GM12874 (cell line): ENCODE data around the gene ZNF593OS.

Source experiments
- CTCF ChIP-seq: IDR thresholded peaks from 2 replicates; pipeline ENCODE4 v1.5.1; 2011; ENCODE audit warnings: low read depth, mild to moderate bottlenecking, control low read depth, low read length, moderate library complexity; ENCODE audit not compliant: insufficient read depth

The ZNF593OS gene

DNA sequence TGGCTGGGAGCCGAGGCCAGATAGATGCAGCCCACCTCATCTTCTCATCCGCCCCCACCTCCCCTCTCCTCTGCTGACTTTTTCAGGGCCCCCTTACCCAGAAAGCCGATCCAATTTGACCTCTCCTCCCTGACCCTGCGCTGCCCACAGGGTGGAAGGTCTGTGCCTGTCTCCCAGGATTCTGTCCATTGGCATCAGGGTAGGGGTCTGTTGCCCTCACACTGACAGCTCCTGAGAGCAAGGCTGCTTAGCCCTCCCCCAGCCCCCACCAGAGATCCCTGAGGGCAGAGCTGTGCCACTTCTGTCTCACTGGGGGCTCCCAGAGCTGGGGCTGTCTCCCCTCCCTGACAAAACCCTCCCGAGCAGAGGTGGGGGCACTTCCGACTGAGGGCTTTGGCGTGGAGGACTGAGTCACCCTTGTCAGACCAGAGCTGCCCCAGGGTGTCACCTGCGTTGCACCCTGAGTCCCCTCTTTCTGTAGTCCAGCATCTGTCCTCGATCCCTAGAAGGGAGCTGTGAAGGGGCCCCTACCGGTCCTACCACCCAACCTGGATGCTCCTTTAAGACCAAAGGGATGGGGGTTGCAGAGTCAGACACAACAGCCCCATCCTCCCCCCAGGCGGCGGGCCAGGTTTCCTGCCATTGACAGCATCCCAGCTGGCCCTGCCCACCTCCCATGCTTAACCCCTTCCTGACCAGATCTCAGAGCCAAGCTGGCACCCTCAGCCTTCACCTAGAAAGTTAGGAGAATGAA is 15.2 kb downstream of the ZNF593OS start:
- no peak for TF ChIP-seq CTCF

DNA sequence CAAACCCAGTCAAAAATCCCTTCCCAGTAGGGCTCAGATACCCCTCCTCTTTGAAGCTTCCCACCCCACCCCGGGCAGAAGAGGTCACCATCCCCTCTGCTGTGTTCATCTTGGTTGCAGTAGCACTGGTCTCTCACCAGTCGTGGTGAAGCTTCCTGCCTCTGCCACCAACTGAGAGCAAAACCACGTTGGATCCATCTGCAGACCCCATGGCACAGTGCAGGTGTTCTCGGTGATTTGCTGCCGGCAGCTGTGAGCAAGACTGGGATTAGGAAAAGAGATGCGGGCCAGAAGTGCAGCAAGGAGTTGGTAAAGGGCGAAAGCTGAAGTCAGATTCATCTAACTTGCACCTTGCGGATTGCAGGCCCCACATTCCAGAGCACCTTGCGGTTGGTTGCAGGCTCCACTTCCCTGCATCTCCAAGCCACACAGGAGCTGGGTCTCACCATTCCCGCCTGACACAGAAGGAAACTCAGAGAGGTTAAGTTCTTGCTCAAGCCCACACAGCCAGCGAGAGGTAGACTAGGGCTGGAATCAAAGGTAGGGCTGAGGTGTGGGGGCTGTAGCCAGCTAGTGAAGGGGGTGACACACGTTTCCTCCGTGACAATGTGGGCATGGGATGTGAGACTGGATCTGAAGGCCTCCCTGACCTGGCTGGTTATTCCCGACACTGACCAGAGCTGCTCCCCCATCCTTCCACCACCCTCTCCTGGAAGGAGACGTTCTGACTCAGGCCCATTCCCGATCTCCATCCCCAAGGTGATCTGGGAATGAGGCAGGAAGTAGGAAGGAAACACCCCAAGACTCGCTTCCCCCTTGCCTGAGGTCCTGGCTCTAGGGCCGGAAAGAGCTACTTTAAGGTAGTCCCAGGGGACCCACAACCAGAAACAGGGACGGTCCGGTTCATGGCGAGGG is 16.0 kb downstream of the ZNF593OS start:
- no peak for TF ChIP-seq CTCF

- TF ChIP-seq CTCF, result no peak
These were observed 16.9 kb downstream of the ZNF593OS start for GRCh38 chr1:26154750-26155149.

DNA sequence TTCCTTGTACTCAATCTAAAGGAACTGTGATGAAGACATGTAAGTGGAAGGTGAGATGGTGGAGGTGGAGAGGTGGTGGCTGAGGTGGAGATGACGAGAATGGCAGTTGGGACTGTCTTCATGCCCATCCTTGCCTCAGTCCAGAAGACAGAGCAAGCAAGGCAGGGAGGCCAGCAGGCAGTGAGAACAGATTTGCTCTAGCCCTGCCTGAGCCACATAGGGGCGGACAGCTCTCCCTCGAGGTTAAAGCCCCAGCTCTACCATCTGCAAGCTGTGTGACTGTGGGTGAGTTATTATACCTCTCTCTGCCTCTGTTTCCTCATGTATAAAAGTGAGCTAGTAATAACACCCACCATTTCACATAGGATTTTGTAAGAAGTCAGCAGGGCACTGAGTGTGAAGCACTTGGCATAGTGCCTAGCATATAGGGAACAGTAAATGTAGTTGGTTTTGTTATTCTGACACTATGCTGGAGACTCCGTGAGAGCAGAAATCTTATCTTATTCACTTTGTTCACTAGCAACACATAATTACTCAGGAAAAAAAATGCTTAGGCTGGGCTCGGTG is 17.6 kb downstream of the ZNF593OS start:
- no peak for TF ChIP-seq CTCF

DNA sequence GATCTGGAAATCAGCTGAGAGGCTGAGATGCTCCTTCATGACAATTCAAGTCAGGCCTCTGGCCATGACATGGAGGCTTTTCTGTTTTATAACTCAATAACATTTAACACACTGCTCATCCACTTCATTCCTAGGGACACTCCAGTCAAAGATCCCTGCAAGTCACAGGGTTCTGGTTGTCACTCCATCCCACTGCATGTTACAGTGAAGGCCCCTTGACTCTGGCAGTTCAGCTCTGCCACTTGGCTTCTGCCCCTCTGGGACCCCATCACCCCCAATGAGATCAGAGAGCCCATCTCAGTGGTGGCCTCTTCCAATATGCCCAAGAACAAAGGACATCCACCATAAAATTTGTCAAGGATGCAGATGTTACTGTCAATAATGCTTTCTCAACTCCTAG is 22.7 kb downstream of the ZNF593OS start:
- TF ChIP-seq CTCF, result no peak

DNA sequence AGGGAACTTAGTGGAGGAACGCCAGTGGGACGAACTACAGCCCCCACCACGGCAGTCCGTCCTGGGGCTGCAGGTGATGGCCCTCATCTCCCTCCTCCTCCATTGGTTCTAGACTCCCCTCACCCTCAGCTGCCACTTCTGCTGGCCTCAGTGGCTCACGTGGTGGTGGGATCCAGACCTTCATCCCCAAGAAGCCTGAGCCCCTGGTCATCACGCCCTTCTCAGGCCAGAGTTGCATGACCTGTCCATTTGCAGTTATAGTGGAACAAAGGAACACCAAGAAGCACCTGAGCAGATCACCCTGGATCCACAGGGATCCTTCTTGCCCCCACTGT is 25.7 kb downstream of the ZNF593OS start:
- TF ChIP-seq CTCF, result no peak

DNA sequence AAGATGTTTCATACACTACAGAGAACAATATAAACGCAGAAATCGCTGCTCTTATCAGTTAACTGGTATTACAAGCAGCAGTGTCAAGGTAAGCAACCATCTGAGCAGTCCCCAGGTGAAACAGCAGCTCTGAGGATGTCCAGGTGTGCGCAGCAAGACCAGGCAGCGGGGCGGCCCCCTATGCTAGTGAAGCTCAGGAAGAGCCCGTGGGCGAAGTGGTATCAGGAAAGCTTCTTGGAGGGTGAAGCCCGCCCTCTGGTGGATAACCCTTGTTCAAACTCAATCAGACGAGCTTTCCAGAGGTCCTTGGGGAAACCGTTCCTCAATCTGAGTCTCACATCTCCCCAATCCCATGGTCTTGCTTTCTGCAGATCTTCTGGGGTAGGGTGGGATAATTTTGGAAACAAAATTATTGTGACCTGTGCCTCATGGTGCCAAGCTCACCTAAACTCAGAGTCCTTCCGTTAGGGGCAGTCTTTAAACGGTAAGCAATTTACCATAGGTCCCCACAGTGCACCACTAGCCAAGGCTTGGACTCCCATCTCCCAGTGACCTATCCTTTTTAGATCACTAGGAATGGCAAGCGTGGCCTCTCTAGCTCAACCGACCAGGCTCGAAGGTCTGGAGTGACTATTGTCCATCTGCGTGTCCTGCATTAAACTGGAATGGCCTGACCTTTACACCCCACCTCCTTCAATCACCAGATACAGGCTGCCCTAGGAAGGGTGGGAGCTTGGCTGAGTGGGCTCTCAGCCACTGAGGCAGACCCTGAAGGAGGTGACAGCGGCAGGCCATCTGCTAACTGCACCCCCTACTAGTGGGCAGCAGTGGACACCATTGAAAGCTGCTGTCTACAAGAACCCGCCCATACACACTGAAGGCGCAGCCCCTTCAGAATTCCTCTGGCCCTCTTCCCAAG is 26.3 kb downstream of the ZNF593OS start:
- TF ChIP-seq CTCF, result peak; percentile 67
